ENCODE results near the gene PSME1.
A peak's percentile ranks its signal among the peaks of the same experiment; 100 is the strongest.

The PSME1 gene

GRCh38 chr14:24135834-24136683 lies at the start of gene PSME1:
Gene PSME1, plus strand, starts transcription at chr14:24136194. Its CDS starts 69 bp downstream, at chr14:24136263.
- DNase-seq (ENCODE audit: low spot score): peak; percentile 76

- no peak for DNase-seq (ENCODE audit: low spot score)
Measured at GRCh38 chr14:24087004-24087403, 49.0 kb upstream of the PSME1 start.

GRCh38 chr14:24088095-24088494 lies 47.9 kb upstream of the PSME1 start:
- DNase-seq (ENCODE audit: low spot score): no peak

- no peak for DNase-seq (ENCODE audit: low spot score)
Measured at GRCh38 chr14:24089890-24090289, 46.1 kb upstream of the PSME1 start.

GRCh38 chr14:24092110-24092504 lies 43.9 kb upstream of the PSME1 start:
- no peak for DNase-seq (ENCODE audit: low spot score)

GRCh38 chr14:24092505-24093206 lies 43.3 kb upstream of the PSME1 start:
- no peak for DNase-seq (ENCODE audit: low spot score)

GRCh38 chr14:24093207-24093900 lies 42.6 kb upstream of the PSME1 start:
- no peak for DNase-seq (ENCODE audit: low spot score)

GRCh38 chr14:24093901-24094840 lies 41.8 kb upstream of the PSME1 start, which contains the start of gene PCK2:
Gene PCK2, plus strand, starts transcription at chr14:24094311. Its CDS starts 95 bp downstream, at chr14:24094406.
- DNase-seq (ENCODE audit: low spot score): peak; percentile 31

GRCh38 chr14:24094841-24095270 lies 41.1 kb upstream of the PSME1 start:
- DNase-seq (ENCODE audit: low spot score): no peak

- no peak for DNase-seq (ENCODE audit: low spot score)
Measured at GRCh38 chr14:24095271-24096068, 40.5 kb upstream of the PSME1 start.

- no peak for DNase-seq (ENCODE audit: low spot score)
Measured at GRCh38 chr14:24096545-24097181, 39.3 kb upstream of the PSME1 start.

GRCh38 chr14:24098229-24098926 lies 37.6 kb upstream of the PSME1 start:
- DNase-seq (ENCODE audit: low spot score): no peak

GRCh38 chr14:24098927-24099813 lies 36.8 kb upstream of the PSME1 start:
- DNase-seq (ENCODE audit: low spot score): no peak

GRCh38 chr14:24100197-24100981 lies 35.6 kb upstream of the PSME1 start:
- no peak for DNase-seq (ENCODE audit: low spot score)

- DNase-seq (ENCODE audit: low spot score): no peak
Measured at GRCh38 chr14:24100982-24101494, 35.0 kb upstream of the PSME1 start.

GRCh38 chr14:24102357-24103048 lies 33.5 kb upstream of the PSME1 start:
- DNase-seq (ENCODE audit: low spot score): no peak

GRCh38 chr14:24103451-24103850 lies 32.5 kb upstream of the PSME1 start:
- DNase-seq (ENCODE audit: low spot score): no peak

Measured in kidney capillary endothelial cell (primary cell).